CD14-positive monocyte (primary cell): ENCODE measurements around the gene PYGB. TPM values are rescaled to one million over a fixed set of nuclear protein-coding genes. Genes with fewer than 3 reads are reported as not detected.

ENCODE experiments used
- DNase-seq, 3 donors: peaks; one replicate each; pipeline ENCODE4 v3.0.0-alpha.2; 2011 to 2022
- H2AFZ ChIP-seq: 2 replicates; pipeline ENCODE4 v1.6.0; 2012; ENCODE audit warnings: mild to moderate bottlenecking, low read depth, low read length, inconsistent platforms; ENCODE audit not compliant: insufficient read depth, poor library complexity, severe bottlenecking
- H3K27ac ChIP-seq, 2 donors: 1 replicate in 1 of 2; 2 replicates in 1 of 2; pipeline ENCODE4 v1.5.1; 2012 to 2013; ENCODE audit warnings: low read length in 2 of 2, control low read depth in 1 of 2, inconsistent platforms in 1 of 2, low read depth in 1 of 2, mild to moderate bottlenecking in 1 of 2
- H3K27me3 ChIP-seq, 2 donors: one replicate each; pipeline versions ENCODE4 v1.6.0 to v1.6.1; 2011 to 2013; ENCODE audit warnings: low read length in 2 of 2; ENCODE audit not compliant: control insufficient read depth in 2 of 2, insufficient read depth in 2 of 2
- H3K36me3 ChIP-seq, 2 donors: replicated peaks in 1 of 2; 1 replicate in 1 of 2; 2 replicates in 1 of 2; pipeline versions ENCODE4 v1.5.1 to v1.6.1; 2012 to 2013; ENCODE audit warnings: low read length in 2 of 2, control low read depth in 1 of 2, inconsistent platforms in 1 of 2, mild to moderate bottlenecking in 1 of 2; ENCODE audit not compliant: insufficient read depth in 2 of 2, control insufficient read depth in 1 of 2
- H3K4me1 ChIP-seq, 2 donors: 1 replicate in 1 of 2; 2 replicates in 1 of 2; pipeline versions ENCODE4 v1.5.1 to v1.6.1; 2012 to 2013; ENCODE audit warnings: low read length in 2 of 2, control low read depth in 1 of 2, inconsistent platforms in 1 of 2, mild to moderate bottlenecking in 1 of 2, moderate library complexity in 1 of 2; ENCODE audit not compliant: insufficient read depth in 2 of 2, control insufficient read depth in 1 of 2
- H3K4me2 ChIP-seq: replicated peaks from 2 replicates; pipeline ENCODE3; 2012; ENCODE audit warnings: low read length, moderate library complexity, mild to moderate bottlenecking; ENCODE audit not compliant: poor library complexity, severe bottlenecking; ENCODE audit errors: extremely low read depth
- H3K4me3 ChIP-seq, 3 experiments: fragments of 200-600 bp in 1 of 3; sonication (generic) in 1 of 3; replicated peaks in 1 of 3; 1 replicate in 2 of 3; 2 replicates in 1 of 3; pipeline ENCODE4 v1.5.1; 2011 to 2013; ENCODE audit warnings: low read length in 3 of 3, mild to moderate bottlenecking in 3 of 3, control low read depth in 2 of 3, low read depth in 2 of 3, inconsistent platforms in 1 of 3, moderate library complexity in 1 of 3
- H3K79me2 ChIP-seq: 2 replicates; pipeline ENCODE4 v1.6.0; 2012; ENCODE audit warnings: mild to moderate bottlenecking, control low read depth, inconsistent platforms, low read length, moderate library complexity; ENCODE audit not compliant: insufficient read depth
- H3K9ac ChIP-seq: 2 replicates; pipeline ENCODE4 v1.6.0; 2017; ENCODE audit warnings: low read length, mild to moderate bottlenecking; ENCODE audit not compliant: insufficient read depth, poor library complexity, severe bottlenecking
- H3K9me3 ChIP-seq, 2 donors: replicated peaks in 1 of 2; 1 replicate in 1 of 2; 2 replicates in 1 of 2; pipeline versions ENCODE4 v1.5.1 to v1.6.1; 2012 to 2013; ENCODE audit warnings: low read length in 2 of 2, control low read depth in 1 of 2; ENCODE audit not compliant: control insufficient read depth in 1 of 2, insufficient read depth in 1 of 2
- H4K20me1 ChIP-seq: 2 replicates; pipeline ENCODE4 v1.6.0; 2012; ENCODE audit warnings: mild to moderate bottlenecking, low read length, control low read depth, moderate library complexity; ENCODE audit not compliant: insufficient read depth
- H3K27ac Mint-ChIP-seq, 7 donors: one replicate each; pipeline ENCODE4 v1.8.0; 2020; ENCODE audit warnings: mild to moderate bottlenecking in 7 of 7, mixed read lengths in 7 of 7, moderate library complexity in 6 of 7, inconsistent platforms in 2 of 7
- H3K27me3 Mint-ChIP-seq, 3 donors: one replicate each; pipeline ENCODE4 v1.8.0; 2021 to 2022; ENCODE audit warnings: low read depth in 3 of 3, mild to moderate bottlenecking in 3 of 3, mixed read lengths in 3 of 3, moderate library complexity in 3 of 3, inconsistent platforms in 1 of 3
- H3K36me3 Mint-ChIP-seq, 2 donors: one replicate each; pipeline ENCODE4 v1.8.0; 2020; ENCODE audit warnings: mixed read lengths in 2 of 2, inconsistent platforms in 1 of 2, mild to moderate bottlenecking in 1 of 2
- H3K4me1 Mint-ChIP-seq: one replicate; pipeline ENCODE4 v1.8.0; 2020; ENCODE audit warnings: mild to moderate bottlenecking, mixed read lengths
- H3K4me3 Mint-ChIP-seq, 2 donors: one replicate each; pipeline ENCODE4 v1.8.0; 2020; ENCODE audit warnings: mild to moderate bottlenecking in 2 of 2, mixed read lengths in 2 of 2, moderate library complexity in 1 of 2
- H3K9me3 Mint-ChIP-seq, 7 donors: one replicate each; pipeline ENCODE4 v1.8.0; 2020 to 2022; ENCODE audit warnings: mixed read lengths in 7 of 7, mild to moderate bottlenecking in 6 of 7, moderate library complexity in 6 of 7, inconsistent platforms in 2 of 7
- CTCF ChIP-seq: fragments of 200-600 bp; IDR thresholded peaks from one replicate; pipeline ENCODE4 v1.8.0; 2022; ENCODE audit warnings: antibody characterized with exemption, mild to moderate bottlenecking
- WGBS: methylation state at CpG from one replicate; pipeline ENCODE4 v1.1.5; 2013; ENCODE audit warnings: missing lambda C conversion rate; ENCODE audit not compliant: insufficient coverage; 5-methylcytosine and 5-hydroxymethylcytosine counted together
- intact Hi-C, 2 donors: fragments of 100-400 bp; cut with micrococcal nuclease; formaldehyde crosslinking; loops; one replicate each; pipeline versions ENCODE4 v1.15.0 to v1.15.1; 2023
- polyA plus RNA-seq, 3 donors: library from polyadenylated mRNA; depleted of rRNA in 1 of 3; unstranded in 2 of 3; stranded (reverse) in 1 of 3; fragments of 300-500 nt in 2 of 3; fragments of >200 nt in 1 of 3; fragmentation: Illumina TruSeq in 2 of 3; gene quantifications; 1 replicate in 2 of 3; 2 replicates in 1 of 3; pipeline ENCODE4 v1.2.3, GENCODE V29; 2012 to 2021

Gene PYGB
- polyA plus RNA-seq, 3 donors, result 26.6 to 33.2 (median 26.7) TPM

- no peaks in the 10 kb centered on the region for H3K9me3 ChIP-seq
- no peaks in the 10 kb centered on the region for H3K79me2 ChIP-seq
- no peaks in the 10 kb centered on the region for H3K4me1 Mint-ChIP-seq
- H3K36me3 Mint-ChIP-seq, result peaks cover 66 to 82% of the 10 kb centered on the region in 2 donors
- no peaks in the 10 kb centered on the region for H3K4me1 ChIP-seq
- no peak overlapping the region for H3K4me2 ChIP-seq
- H3K27me3 ChIP-seq, result no peaks in the 10 kb centered on the region
- H3K4me3 ChIP-seq, result no peak overlapping the region
- no peaks in the 10 kb centered on the region for H3K9me3 Mint-ChIP-seq
- no peak for TF ChIP-seq CTCF
- H3K27ac Mint-ChIP-seq, result no peak overlapping the region
- DNase-seq, result no peak
- H3K27me3 Mint-ChIP-seq, result peaks cover 0 to 4% (median 0%) of the 10 kb centered on the region in 3 donors
- H3K9ac ChIP-seq, result no peak overlapping the region
- H4K20me1 ChIP-seq, result no peaks in the 10 kb centered on the region
- intact Hi-C loops, result no loop called here
- WGBS, result 98% methylated on average over 6 of the region's 12 CpGs
- H3K27ac ChIP-seq, result no peak overlapping the region
- no peak overlapping the region for H2AFZ ChIP-seq
- no peak overlapping the region for H3K4me3 Mint-ChIP-seq
- H3K36me3 ChIP-seq, result peaks cover 67 to 86% of the 10 kb centered on the region in 2 donors
These were observed 29.4 kb upstream of the PYGB start for GRCh38 chr20:25218492-25218891.

GRCh38 chr20:25219365-25219764 lies 28.5 kb upstream of the PYGB start:
- Mint-ChIP-seq H3K9me3 (no peaks in the 10 kb centered on the region), H3K36me3 (peaks cover 62 to 76% of the 10 kb centered on the region in 2 donors), H3K27ac (peak overlapping the region in 2 of 7 donors; percentile 37 to 42), H3K4me3 (no peak overlapping the region), H3K4me1 (no peaks in the 10 kb centered on the region), H3K27me3 (peaks cover 0 to 4% (median 0%) of the 10 kb centered on the region in 3 donors)
- intact Hi-C loops, result no loop called here
- H3K9ac ChIP-seq, result no peak overlapping the region
- no peaks in the 10 kb centered on the region for H3K27me3 ChIP-seq
- WGBS, result 100% methylated on average over 4 of the region's 7 CpGs
- no peak overlapping the region for H3K4me2 ChIP-seq
- peaks cover 59 to 82% of the 10 kb centered on the region in 2 donors for H3K36me3 ChIP-seq
- DNase-seq, result no peak
- H3K4me1 ChIP-seq, result no peaks in the 10 kb centered on the region
- no peak overlapping the region for H2AFZ ChIP-seq
- H4K20me1 ChIP-seq, result no peaks in the 10 kb centered on the region
- no peaks in the 10 kb centered on the region for H3K79me2 ChIP-seq
- H3K4me3 ChIP-seq, result no peak overlapping the region
- H3K27ac ChIP-seq, result no peak overlapping the region
- no peaks in the 10 kb centered on the region for H3K9me3 ChIP-seq
- TF ChIP-seq CTCF, result no peak
